Muscle layer of duodenum (tissue), 2 donors: ENCODE results near the gene ALG6.
A peak's percentile ranks its signal among the peaks of the same experiment; 100 is the strongest.
"Not testable (repeated sequence)": the region's sequence is repeated elsewhere in the genome, so short reads cannot be mapped to it uniquely, and the experiment has no call there.

Experiments used
- H3K27ac ChIP-seq: one replicate; pipeline ENCODE4 v1.7.0; 2013; ENCODE audit warnings: mild to moderate bottlenecking, low read length
- H3K27me3 ChIP-seq: one replicate; pipeline ENCODE4 v1.7.0; 2013; ENCODE audit warnings: low read depth, mild to moderate bottlenecking, control low read depth, low read length
- H3K36me3 ChIP-seq, 2 donors: one replicate each; pipeline ENCODE4 v1.7.0; 2013; ENCODE audit warnings: low read length in 2 of 2, control low read depth in 1 of 2, mild to moderate bottlenecking in 1 of 2; ENCODE audit not compliant: insufficient read depth in 2 of 2, control insufficient read depth in 1 of 2
- H3K4me1 ChIP-seq, 2 donors: one replicate each; pipeline ENCODE4 v1.7.0; 2013; ENCODE audit warnings: low read length in 2 of 2, mild to moderate bottlenecking in 2 of 2, control low read depth in 1 of 2, moderate library complexity in 1 of 2; ENCODE audit not compliant: insufficient read depth in 2 of 2, control insufficient read depth in 1 of 2
- H3K4me3 ChIP-seq, 2 donors: one replicate each; pipeline ENCODE4 v1.7.0; 2013; ENCODE audit warnings: low read length in 2 of 2, low read depth in 1 of 2, mild to moderate bottlenecking in 1 of 2
- H3K9me3 ChIP-seq, 2 donors: one replicate each; pipeline ENCODE4 v1.7.0; 2013; ENCODE audit warnings: low read length in 2 of 2, control low read depth in 1 of 2, mild to moderate bottlenecking in 1 of 2; ENCODE audit not compliant: control insufficient read depth in 1 of 2
- donor health status: healthy.

ALG6 gene

GRCh38 chr1:63329621-63330330 lies 37.7 kb upstream of the ALG6 start:
- Histone ChIP-seq H3K27ac (no peak overlapping the region), H3K9me3 (peaks cover 0 to 9% of the 10 kb centered on the region in 2 donors), H3K4me1 (peaks cover 0 to 8% of the 10 kb centered on the region in 2 donors), H3K36me3 (no peaks in the 10 kb centered on the region), H3K4me3 (no peak overlapping the region), H3K27me3 (peaks cover 68% of the 10 kb centered on the region)

GRCh38 chr1:63330331-63330916 lies 37.0 kb upstream of the ALG6 start:
- H3K9me3 ChIP-seq, result peaks cover 0 to 9% of the 10 kb centered on the region in 2 donors
- peaks cover 62% of the 10 kb centered on the region for H3K27me3 ChIP-seq
- H3K36me3 ChIP-seq, result no peaks in the 10 kb centered on the region
- no peak overlapping the region for H3K27ac ChIP-seq
- peaks cover 0 to 8% of the 10 kb centered on the region in 2 donors for H3K4me1 ChIP-seq
- H3K4me3 ChIP-seq, result no peak overlapping the region

GRCh38 chr1:63342402-63342801 lies 25.0 kb upstream of the ALG6 start:
- no peaks in the 10 kb centered on the region for H3K4me1 ChIP-seq
- H3K9me3 ChIP-seq, result no peaks in the 10 kb centered on the region
- H3K4me3 ChIP-seq, result no peak overlapping the region
- H3K27me3 ChIP-seq, result no peaks in the 10 kb centered on the region
- H3K36me3 ChIP-seq, result no peaks in the 10 kb centered on the region
- H3K27ac ChIP-seq, result no peak overlapping the region

- no peaks in the 10 kb centered on the region for H3K9me3 ChIP-seq
- H3K4me1 ChIP-seq, result no peaks in the 10 kb centered on the region
- no peak overlapping the region for H3K27ac ChIP-seq
- H3K4me3 ChIP-seq, result no peak overlapping the region
- no peaks in the 10 kb centered on the region for H3K36me3 ChIP-seq
- no peaks in the 10 kb centered on the region for H3K27me3 ChIP-seq
Measured at GRCh38 chr1:63343922-63344321, 23.5 kb upstream of the ALG6 start.

GRCh38 chr1:63350320-63350719 lies 17.1 kb upstream of the ALG6 start:
- Histone ChIP-seq H3K9me3 (no peaks in the 10 kb centered on the region), H3K4me1 (no peaks in the 10 kb centered on the region), H3K4me3 (no peak overlapping the region), H3K27me3 (no peaks in the 10 kb centered on the region), H3K27ac (no peak overlapping the region), H3K36me3 (no peaks in the 10 kb centered on the region)

- Histone ChIP-seq H3K4me3 (no peak overlapping the region), H3K4me1 (no peaks in the 10 kb centered on the region), H3K27me3 (no peaks in the 10 kb centered on the region), H3K27ac (no peak overlapping the region), H3K9me3 (no peaks in the 10 kb centered on the region), H3K36me3 (no peaks in the 10 kb centered on the region)
Measured at GRCh38 chr1:63352736-63353135, 14.7 kb upstream of the ALG6 start.

- H3K27ac ChIP-seq, H3K27me3 ChIP-seq, H3K4me1 ChIP-seq, H3K4me3 ChIP-seq, H3K9me3 ChIP-seq, H3K36me3 ChIP-seq: not testable (repeated sequence)
Measured at GRCh38 chr1:63356234-63356633, 11.2 kb upstream of the ALG6 start.

DNA sequence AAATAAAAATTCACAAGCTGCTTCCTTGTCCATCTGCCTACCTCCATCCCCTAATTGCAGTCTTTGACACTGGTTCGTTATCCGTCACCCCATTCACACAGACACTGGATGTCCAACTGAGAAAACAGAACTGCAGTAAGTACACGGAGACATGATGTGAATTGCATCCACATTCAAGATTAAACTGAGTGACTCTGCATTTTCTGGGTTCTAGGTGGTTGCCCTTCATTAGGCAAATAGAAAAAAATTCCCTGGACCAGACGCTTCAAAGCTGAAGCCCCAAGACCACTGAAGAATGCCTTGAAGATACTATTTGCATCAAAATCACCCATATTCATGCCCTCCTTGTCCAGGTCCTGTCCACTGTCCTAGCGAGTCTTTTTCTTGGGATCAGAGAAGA lies 7.9 kb upstream of the ALG6 start:
- no peaks in the 10 kb centered on the region for H3K4me1 ChIP-seq
- H3K4me3 ChIP-seq, result no peak overlapping the region
- no peaks in the 10 kb centered on the region for H3K27me3 ChIP-seq
- no peak overlapping the region for H3K27ac ChIP-seq
- no peaks in the 10 kb centered on the region for H3K36me3 ChIP-seq
- no peaks in the 10 kb centered on the region for H3K9me3 ChIP-seq

DNA sequence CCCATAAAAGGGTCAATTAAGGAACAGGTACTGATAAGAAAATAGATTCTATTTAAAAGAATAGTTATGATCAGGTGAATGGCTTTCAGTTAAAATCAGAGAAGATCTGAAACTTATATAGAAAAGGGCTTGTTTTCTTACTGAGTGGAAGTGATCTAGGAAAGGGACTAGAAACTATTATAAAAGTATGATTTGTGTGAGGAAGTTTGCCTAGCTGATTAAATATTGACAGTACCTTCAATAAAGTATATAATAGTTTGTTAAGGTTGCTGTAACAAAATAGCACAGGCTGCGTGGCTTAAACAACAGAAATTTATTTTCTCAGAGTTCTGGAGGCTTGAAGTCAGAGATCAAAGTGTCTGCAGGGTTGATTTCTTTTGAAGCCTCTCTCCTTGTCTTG lies 5.4 kb upstream of the ALG6 start:
- no peak overlapping the region for H3K4me3 ChIP-seq
- no peak overlapping the region for H3K27ac ChIP-seq
- no peaks in the 10 kb centered on the region for H3K27me3 ChIP-seq
- no peaks in the 10 kb centered on the region for H3K9me3 ChIP-seq
- H3K36me3 ChIP-seq, result no peaks in the 10 kb centered on the region
- peaks cover 0 to 4% of the 10 kb centered on the region in 2 donors for H3K4me1 ChIP-seq

DNA sequence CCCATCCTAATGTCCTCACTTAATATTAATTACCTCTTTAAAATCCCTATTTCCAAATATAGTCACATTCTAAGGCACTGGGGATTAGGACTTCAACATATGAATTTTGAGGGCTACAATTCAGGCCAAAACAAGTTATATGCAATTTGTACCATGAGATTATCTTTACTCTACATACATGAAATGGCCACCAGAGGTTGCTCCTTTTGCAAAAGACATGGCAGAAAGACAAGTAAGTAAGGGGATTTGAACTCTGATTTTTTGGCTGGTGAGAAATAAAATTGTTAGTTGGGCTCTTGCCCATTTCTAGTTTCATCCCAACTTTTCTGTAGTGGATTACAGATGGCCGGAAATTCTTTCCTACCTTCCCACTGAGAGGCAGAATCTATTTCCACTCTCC lies 4.8 kb upstream of the ALG6 start:
- Histone ChIP-seq H3K36me3 (no peaks in the 10 kb centered on the region), H3K4me1 (peaks cover 0 to 4% of the 10 kb centered on the region in 2 donors), H3K4me3 (no peak overlapping the region), H3K27ac (no peak overlapping the region), H3K27me3 (no peaks in the 10 kb centered on the region), H3K9me3 (no peaks in the 10 kb centered on the region)

GRCh38 chr1:63363014-63363413 lies 4.4 kb upstream of the ALG6 start:
- Histone ChIP-seq H3K4me3 (no peak overlapping the region), H3K27me3 (no peaks in the 10 kb centered on the region), H3K4me1 (peaks cover 1 to 7% of the 10 kb centered on the region in 2 donors), H3K9me3 (no peaks in the 10 kb centered on the region), H3K27ac (no peak overlapping the region), H3K36me3 (no peaks in the 10 kb centered on the region)

GRCh38 chr1:63366908-63367214 lies 566 bp upstream of the ALG6 start:
- Histone ChIP-seq H3K4me3 (peak overlapping the region; percentile 91 to 92), H3K9me3 (no peaks in the 10 kb centered on the region), H3K27me3 (no peaks in the 10 kb centered on the region), H3K36me3 (no peaks in the 10 kb centered on the region), H3K27ac (no peak overlapping the region), H3K4me1 (peaks cover 5 to 13% of the 10 kb centered on the region in 2 donors)
